HCT116 (cell line): ENCODE results near the gene FLNB. TPM values are rescaled to one million over a fixed set of nuclear protein-coding genes. Genes with fewer than 3 reads are reported as not detected.

ENCODE experiments used
- ATAC-seq: fragments of 200-7000 bp; cut with Tn5 transposase; 2 replicates; pipeline ENCODE4 v1.9.1; 2020; ENCODE audit warnings: mild to moderate bottlenecking, moderate library complexity
- BruUV-seq: library from RNA; stranded (reverse); fragments of 400-500 nt; replicated peaks from 2 replicates; lab custom pipeline; 2021; lab: Mats Ljungman, UMichigan
- CTCF ChIA-PET: fragments of 300-600 bp; sonication (Branson Sonifier 250); formaldehyde crosslinking; loops from one replicate; lab custom pipeline; 2021; ENCODE audit warnings: antibody characterized with exemption; lab: Charles Lee
- POLR2A ChIA-PET: fragments of 300-600, 350-600 bp; sonication (Branson Sonifier 250); formaldehyde crosslinking; loops from one replicate; lab custom pipeline; 2021; ENCODE audit warnings: antibody characterized with exemption; lab: Charles Lee
- RAD21 ChIA-PET, 2 experiments: fragments of 300-600 bp; sonication (Branson Sonifier 250); formaldehyde crosslinking; loops; one replicate each; lab custom pipeline; 2023; ENCODE audit warnings: low total read pairs in 2 of 2; ENCODE audit not compliant: uncharacterized antibody in 2 of 2, unreplicated experiment in 2 of 2, low non-redundant PET in 1 of 2; lab: Charles Lee
- DNase-seq: peaks from one replicate; pipeline ENCODE4 v3.0.0-alpha.2; 2010; ENCODE audit warnings: low read depth, low spot score
- H2AFZ ChIP-seq: fragments of 200-600 bp; shearing (Covaris generic), sonication (generic); 2 replicates; pipeline ENCODE4 v1.6.1; 2017; ENCODE audit warnings: low read depth, mixed run types, mixed read lengths, antibody characterized with exemption, low read length; ENCODE audit not compliant: poor library complexity, severe bottlenecking
- H3K27ac ChIP-seq: 2 replicates; pipeline ENCODE4 v1.5.1; 2012; ENCODE audit warnings: low read depth, low read length
- H3K27me3 ChIP-seq: fragments of 200-600 bp; sonication (generic); 2 replicates; pipeline ENCODE4 v1.6.1; 2016; ENCODE audit warnings: mixed run types, low read length, mixed read lengths; ENCODE audit not compliant: insufficient read depth
- H3K36me3 ChIP-seq, 2 experiments: fragments of 200-500 bp in 1 of 2; fragments of 200-600 bp in 1 of 2; sonication (Bioruptor generic) in 1 of 2; sonication (generic) in 1 of 2; 2 replicates each; pipeline versions ENCODE4 v1.5.1 to v1.6.1; 2014 to 2016; ENCODE audit warnings: low read length in 2 of 2, inconsistent platforms in 1 of 2, mixed read lengths in 1 of 2, mixed run types in 1 of 2; ENCODE audit not compliant: insufficient read depth in 2 of 2, control insufficient read depth in 1 of 2
- H3K4me1 ChIP-seq, 2 experiments: fragments of 200-600 bp in 1 of 2; sonication (generic) in 1 of 2; 2 replicates each; pipeline versions ENCODE4 v1.5.1 to v1.6.1; 2012 to 2017; ENCODE audit warnings: low read length in 2 of 2, inconsistent platforms in 1 of 2, mild to moderate bottlenecking in 1 of 2, mixed read lengths in 1 of 2, mixed run types in 1 of 2, moderate library complexity in 1 of 2; ENCODE audit not compliant: insufficient read depth in 2 of 2, control insufficient read depth in 1 of 2
- H3K4me2 ChIP-seq: fragments of 200-600 bp; sonication (generic); 2 replicates; pipeline ENCODE4 v1.6.1; 2017; ENCODE audit warnings: mixed run types, low read length, mixed read lengths
- H3K4me3 ChIP-seq, 2 experiments: fragments of 200-600 bp in 1 of 2; sonication (generic) in 1 of 2; replicated peaks in 1 of 2; 2 replicates each; pipeline ENCODE4 v1.5.1; 2011 to 2016; ENCODE audit warnings: low read length in 2 of 2, control low read depth in 1 of 2, low read depth in 1 of 2, mild to moderate bottlenecking in 1 of 2, mixed read lengths in 1 of 2, mixed run types in 1 of 2
- H3K79me2 ChIP-seq: fragments of 200-600 bp; sonication (generic); 2 replicates; pipeline ENCODE4 v1.6.1; 2017; ENCODE audit warnings: mild to moderate bottlenecking, mixed run types, low read length, moderate library complexity, mixed read lengths; ENCODE audit not compliant: insufficient read depth
- H3K9ac ChIP-seq: fragments of 200-600 bp; sonication (generic); 2 replicates; pipeline ENCODE4 v1.6.1; 2016; ENCODE audit warnings: low read length, mixed read lengths
- H3K9me2 ChIP-seq: fragments of 200-600 bp; sonication (generic), shearing (Covaris generic); 2 replicates; pipeline ENCODE4 v1.6.1; 2017; ENCODE audit warnings: mixed run types, mild to moderate bottlenecking, moderate library complexity; ENCODE audit not compliant: insufficient read depth
- H3K9me3 ChIP-seq, 2 experiments: fragments of 200-500 bp in 1 of 2; fragments of 200-600 bp in 1 of 2; sonication (Bioruptor generic) in 1 of 2; sonication (generic) in 1 of 2; 2 replicates each; pipeline ENCODE4 v1.6.1; 2014 to 2017; ENCODE audit warnings: low read length in 2 of 2, mixed read lengths in 2 of 2, inconsistent platforms in 1 of 2, low read depth in 1 of 2, mild to moderate bottlenecking in 1 of 2, mixed run types in 1 of 2, moderate library complexity in 1 of 2; ENCODE audit not compliant: control insufficient read depth in 1 of 2, insufficient read depth in 1 of 2
- H4K20me1 ChIP-seq: fragments of 200-600 bp; sonication (generic), shearing (Covaris generic); 2 replicates; pipeline ENCODE4 v1.6.1; 2017; ENCODE audit warnings: mixed run types, mild to moderate bottlenecking, moderate library complexity; ENCODE audit not compliant: insufficient read depth
- CBX3 ChIP-seq: IDR thresholded peaks from 2 replicates; pipeline ENCODE4 v1.6.1; 2012; ENCODE audit warnings: low read depth
- CEBPB ChIP-seq: IDR thresholded peaks from 2 replicates; pipeline ENCODE4 v1.6.1; 2012; ENCODE audit warnings: low read depth
- EGR1 ChIP-seq: IDR thresholded peaks from 2 replicates; pipeline ENCODE4 v1.6.1; 2012; ENCODE audit warnings: low read depth
- ELF1 ChIP-seq: IDR thresholded peaks from 2 replicates; pipeline ENCODE4 v1.6.1; 2012; ENCODE audit warnings: low read depth, borderline replicate concordance
- EZH2 ChIP-seq: fragments of 200-600 bp; sonication (generic); IDR thresholded peaks from 2 replicates; pipeline ENCODE4 v1.6.1; 2017; ENCODE audit warnings: antibody characterized with exemption, mixed run types
- EZH2phosphoT487 ChIP-seq: fragments of 200-600 bp; IDR thresholded peaks from 2 replicates; pipeline ENCODE4 v1.6.1; 2018; ENCODE audit warnings: antibody characterized with exemption, borderline replicate concordance
- POLR2A ChIP-seq: IDR thresholded peaks from 2 replicates; pipeline ENCODE4 v1.7.0; 2011; ENCODE audit warnings: borderline replicate concordance; ENCODE audit not compliant: insufficient read depth, insufficient read length; ENCODE audit errors: extremely low read depth
- POLR2AphosphoS5 ChIP-seq: IDR thresholded peaks from 2 replicates; pipeline ENCODE4 v1.6.1; 2011; ENCODE audit warnings: mild to moderate bottlenecking, low read depth, low read length, moderate library complexity
- RAD21 ChIP-seq: IDR thresholded peaks from 2 replicates; pipeline ENCODE4 v1.6.1; 2012; ENCODE audit warnings: low read depth, mild to moderate bottlenecking
- SIN3A ChIP-seq: IDR thresholded peaks from 2 replicates; pipeline ENCODE4 v1.6.1; 2012; ENCODE audit warnings: low read depth
- SP1 ChIP-seq: IDR thresholded peaks from 2 replicates; pipeline ENCODE4 v1.6.1; 2012; ENCODE audit warnings: low read depth
- SRF ChIP-seq: IDR thresholded peaks from 2 replicates; pipeline ENCODE4 v1.6.1; 2012; ENCODE audit warnings: low read depth
- TCF7L2 ChIP-seq: IDR thresholded peaks from 2 replicates; pipeline ENCODE4 v1.7.0; 2011; ENCODE audit warnings: borderline replicate concordance, inconsistent platforms; ENCODE audit not compliant: insufficient read depth, insufficient read length; ENCODE audit errors: extremely low read depth
- YY1 ChIP-seq: IDR thresholded peaks from 2 replicates; pipeline ENCODE4 v1.6.1; 2011; ENCODE audit warnings: low read length, low read depth, moderate library complexity, mild to moderate bottlenecking; ENCODE audit not compliant: insufficient replicate concordance; ENCODE audit errors: extremely low read depth
- ZNF274 ChIP-seq: fragments of 200-500 bp; sonication (Bioruptor generic); IDR thresholded peaks from 2 replicates; pipeline ENCODE4 v1.6.1; 2014; ENCODE audit warnings: mild to moderate bottlenecking, low read depth, low read length, inconsistent platforms
- intact Hi-C: fragments of 100-400 bp; cut with micrococcal nuclease; formaldehyde crosslinking; loops from 2 replicates; pipeline ENCODE4 v1.10.0; 2022
- total RNA-seq: library from RNA; stranded (reverse); gene quantifications from one replicate; pipeline ENCODE4 v1.2.1, GENCODE V29; 2021; ENCODE audit not compliant: unreplicated experiment
- TF ChIP-seq, protein P1 (sequence below): IDR thresholded peaks from 2 replicates; pipeline ENCODE4 v1.6.1; 2012
- TF ChIP-seq, protein P2 (sequence below): IDR thresholded peaks from 2 replicates; pipeline ENCODE4 v1.6.1; 2012; ENCODE audit warnings: low read depth
- TF ChIP-seq, protein P3 (sequence below), 3 experiments: fragments of 200-600 bp in 1 of 3; sonication (generic) in 1 of 3; IDR thresholded peaks in 2 of 3; conservative IDR thresholded peaks in 1 of 3; 2 replicates each; pipeline ENCODE4 v1.5.1; 2012 to 2017; ENCODE audit warnings: low read depth in 2 of 3, low read length in 2 of 3, antibody characterized with exemption in 1 of 3, borderline replicate concordance in 1 of 3, control low read depth in 1 of 3, mild to moderate bottlenecking in 1 of 3, mixed read lengths in 1 of 3, mixed run types in 1 of 3, moderate library complexity in 1 of 3; ENCODE audit not compliant: insufficient read depth in 1 of 3

FLNB gene
- total RNA-seq, 1 experiment from 2014 or later: 116 TPM

DNA sequence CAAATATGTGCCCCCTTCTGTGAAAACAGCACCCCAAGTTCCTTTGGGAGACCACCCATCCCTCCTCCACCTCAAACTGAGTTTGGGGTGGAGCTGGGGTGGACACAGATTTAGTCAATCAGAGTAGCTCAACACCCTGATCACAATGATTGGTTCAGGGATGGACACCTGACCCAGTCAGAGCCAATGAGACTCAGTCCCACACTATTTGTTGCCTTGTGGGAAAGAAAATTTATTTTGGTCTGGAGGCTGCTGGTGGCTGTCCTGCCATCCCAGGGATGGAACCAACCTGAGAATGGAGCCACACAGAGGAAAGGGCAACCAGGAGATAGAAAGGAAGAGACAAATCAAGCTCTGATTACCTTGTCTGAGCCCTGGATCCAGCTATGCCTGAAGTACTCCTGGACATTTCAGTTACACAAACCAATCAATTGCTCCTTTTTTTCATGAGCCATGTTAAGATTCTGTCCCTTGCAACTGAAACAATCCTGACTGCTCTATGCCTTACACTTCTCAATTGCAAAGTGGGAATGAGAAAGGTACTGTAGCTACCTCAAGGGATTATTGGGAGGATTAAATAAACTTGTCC lies 192.0 kb downstream of the FLNB start:
- BruUV-seq: no TSS peak
- ATAC-seq (0 out of 2 replicates have a peak, but pooled peaks have one; percentile 36), DNase-seq (no peak)
- ChIA-PET CTCF (no interaction called here), POLR2A (no interaction called here), RAD21 (no interaction called here)
- Histone ChIP-seq H4K20me1 (no peaks in the 10 kb centered on the region), H3K27me3 (no peaks in the 10 kb centered on the region), H3K9me3 (no peaks in the 10 kb centered on the region), H3K9me2 (no peaks in the 10 kb centered on the region), H3K27ac (no peak overlapping the region), H3K4me1 (no peaks in the 10 kb centered on the region), H3K36me3 (no peaks in the 10 kb centered on the region), H3K9ac (no peak overlapping the region), H3K79me2 (no peaks in the 10 kb centered on the region), H2AFZ (no peak overlapping the region), H3K4me2 (no peak overlapping the region)
- intact Hi-C loops: no loop called here
- TF ChIP-seq, protein P1, sequence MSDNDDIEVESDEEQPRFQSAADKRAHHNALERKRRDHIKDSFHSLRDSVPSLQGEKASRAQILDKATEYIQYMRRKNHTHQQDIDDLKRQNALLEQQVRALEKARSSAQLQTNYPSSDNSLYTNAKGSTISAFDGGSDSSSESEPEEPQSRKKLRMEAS: no peak
- TF ChIP-seq SIN3A: no peak
- no peak for TF ChIP-seq TCF7L2
- TF ChIP-seq POLR2A: no peak
- TF ChIP-seq RAD21: no peak
- TF ChIP-seq ELF1: no peak
- no peak for TF ChIP-seq EZH2
- TF ChIP-seq CBX3: no peak
- TF ChIP-seq, protein P2, sequence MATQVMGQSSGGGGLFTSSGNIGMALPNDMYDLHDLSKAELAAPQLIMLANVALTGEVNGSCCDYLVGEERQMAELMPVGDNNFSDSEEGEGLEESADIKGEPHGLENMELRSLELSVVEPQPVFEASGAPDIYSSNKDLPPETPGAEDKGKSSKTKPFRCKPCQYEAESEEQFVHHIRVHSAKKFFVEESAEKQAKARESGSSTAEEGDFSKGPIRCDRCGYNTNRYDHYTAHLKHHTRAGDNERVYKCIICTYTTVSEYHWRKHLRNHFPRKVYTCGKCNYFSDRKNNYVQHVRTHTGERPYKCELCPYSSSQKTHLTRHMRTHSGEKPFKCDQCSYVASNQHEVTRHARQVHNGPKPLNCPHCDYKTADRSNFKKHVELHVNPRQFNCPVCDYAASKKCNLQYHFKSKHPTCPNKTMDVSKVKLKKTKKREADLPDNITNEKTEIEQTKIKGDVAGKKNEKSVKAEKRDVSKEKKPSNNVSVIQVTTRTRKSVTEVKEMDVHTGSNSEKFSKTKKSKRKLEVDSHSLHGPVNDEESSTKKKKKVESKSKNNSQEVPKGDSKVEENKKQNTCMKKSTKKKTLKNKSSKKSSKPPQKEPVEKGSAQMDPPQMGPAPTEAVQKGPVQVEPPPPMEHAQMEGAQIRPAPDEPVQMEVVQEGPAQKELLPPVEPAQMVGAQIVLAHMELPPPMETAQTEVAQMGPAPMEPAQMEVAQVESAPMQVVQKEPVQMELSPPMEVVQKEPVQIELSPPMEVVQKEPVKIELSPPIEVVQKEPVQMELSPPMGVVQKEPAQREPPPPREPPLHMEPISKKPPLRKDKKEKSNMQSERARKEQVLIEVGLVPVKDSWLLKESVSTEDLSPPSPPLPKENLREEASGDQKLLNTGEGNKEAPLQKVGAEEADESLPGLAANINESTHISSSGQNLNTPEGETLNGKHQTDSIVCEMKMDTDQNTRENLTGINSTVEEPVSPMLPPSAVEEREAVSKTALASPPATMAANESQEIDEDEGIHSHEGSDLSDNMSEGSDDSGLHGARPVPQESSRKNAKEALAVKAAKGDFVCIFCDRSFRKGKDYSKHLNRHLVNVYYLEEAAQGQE: no peak
- TF ChIP-seq SRF: no peak
- TF ChIP-seq POLR2AphosphoS5: no peak
- no peak for TF ChIP-seq YY1
- no peak for TF ChIP-seq ZNF274
- no peak for TF ChIP-seq EZH2phosphoT487
- TF ChIP-seq CEBPB: no peak
- no peak for TF ChIP-seq EGR1
- TF ChIP-seq, protein P3, sequence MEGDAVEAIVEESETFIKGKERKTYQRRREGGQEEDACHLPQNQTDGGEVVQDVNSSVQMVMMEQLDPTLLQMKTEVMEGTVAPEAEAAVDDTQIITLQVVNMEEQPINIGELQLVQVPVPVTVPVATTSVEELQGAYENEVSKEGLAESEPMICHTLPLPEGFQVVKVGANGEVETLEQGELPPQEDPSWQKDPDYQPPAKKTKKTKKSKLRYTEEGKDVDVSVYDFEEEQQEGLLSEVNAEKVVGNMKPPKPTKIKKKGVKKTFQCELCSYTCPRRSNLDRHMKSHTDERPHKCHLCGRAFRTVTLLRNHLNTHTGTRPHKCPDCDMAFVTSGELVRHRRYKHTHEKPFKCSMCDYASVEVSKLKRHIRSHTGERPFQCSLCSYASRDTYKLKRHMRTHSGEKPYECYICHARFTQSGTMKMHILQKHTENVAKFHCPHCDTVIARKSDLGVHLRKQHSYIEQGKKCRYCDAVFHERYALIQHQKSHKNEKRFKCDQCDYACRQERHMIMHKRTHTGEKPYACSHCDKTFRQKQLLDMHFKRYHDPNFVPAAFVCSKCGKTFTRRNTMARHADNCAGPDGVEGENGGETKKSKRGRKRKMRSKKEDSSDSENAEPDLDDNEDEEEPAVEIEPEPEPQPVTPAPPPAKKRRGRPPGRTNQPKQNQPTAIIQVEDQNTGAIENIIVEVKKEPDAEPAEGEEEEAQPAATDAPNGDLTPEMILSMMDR (IDR thresholded peaks at IDR 0.05 in 2 of 3, conservative IDR thresholded peaks at IDR 0.05 in 1 of 3; ENCODE audit: borderline replicate concordance in 1 of 3, insufficient read depth in 1 of 3, low read depth in 2 of 3, low read length in 2 of 3): no peak
- TF ChIP-seq SP1: no peak
- TF ChIP-seq, all 23 proteins: peak for 0
- no peak overlapping the region for H3K4me3 ChIP-seq
